HepG2 (cell line): ENCODE measurements around the gene UVSSA.

Experiments used
- POLR2A ChIP-seq, 2 experiments: IDR thresholded peaks; 2 replicates each; pipeline ENCODE4 v1.6.1; 2011; ENCODE audit warnings: low read depth in 2 of 2, low read length in 2 of 2, mild to moderate bottlenecking in 1 of 2, moderate library complexity in 1 of 2; ENCODE audit not compliant: insufficient read depth in 1 of 2
- RAD21 ChIP-seq: fragments of 450-650 bp; formaldehyde crosslinking; IDR thresholded peaks from 2 replicates; pipeline ENCODE4 v1.5.0; 2020; ENCODE audit warnings: mild to moderate bottlenecking
- TF ChIP-seq, protein P1 (sequence below): sonication (generic); formaldehyde crosslinking; IDR thresholded peaks from 2 replicates; pipeline ENCODE4 v1.8.0; 2022; ENCODE audit warnings: mild to moderate bottlenecking, missing genetic modification reagents
- TF ChIP-seq, protein P2 (sequence below): sonication (generic); formaldehyde crosslinking; IDR thresholded peaks from 2 replicates; pipeline ENCODE4 v1.5.0; 2020; ENCODE audit warnings: mild to moderate bottlenecking, missing genetic modification reagents, moderate library complexity

DNA sequence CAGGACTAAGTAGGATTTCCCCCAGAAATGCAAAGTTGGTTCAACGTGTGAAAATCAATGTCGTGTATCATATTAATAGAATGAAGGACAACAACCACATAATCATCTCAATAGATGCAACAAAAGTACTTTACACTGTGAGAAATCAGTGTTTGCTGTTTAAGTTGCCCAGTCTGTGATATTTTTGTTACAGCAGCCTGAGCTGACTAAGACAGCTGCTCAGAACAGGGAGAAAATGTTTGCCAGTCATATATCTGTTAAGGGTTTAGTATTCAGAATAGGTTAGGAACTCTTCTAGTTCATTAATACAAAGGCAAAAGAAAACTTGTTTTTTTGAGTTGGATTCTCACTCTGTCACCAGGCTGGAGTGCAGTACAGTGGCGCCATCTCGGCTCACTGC lies 44.8 kb upstream of the UVSSA start:
- TF ChIP-seq POLR2A (IDR thresholded peaks at IDR 0.05; ENCODE audit: insufficient read depth in 1 of 2, low read depth in 2 of 2, low read length in 2 of 2) (no peak), RAD21 (CRISPR knock-in tag) (no peak)
- TF ChIP-seq, protein P1, sequence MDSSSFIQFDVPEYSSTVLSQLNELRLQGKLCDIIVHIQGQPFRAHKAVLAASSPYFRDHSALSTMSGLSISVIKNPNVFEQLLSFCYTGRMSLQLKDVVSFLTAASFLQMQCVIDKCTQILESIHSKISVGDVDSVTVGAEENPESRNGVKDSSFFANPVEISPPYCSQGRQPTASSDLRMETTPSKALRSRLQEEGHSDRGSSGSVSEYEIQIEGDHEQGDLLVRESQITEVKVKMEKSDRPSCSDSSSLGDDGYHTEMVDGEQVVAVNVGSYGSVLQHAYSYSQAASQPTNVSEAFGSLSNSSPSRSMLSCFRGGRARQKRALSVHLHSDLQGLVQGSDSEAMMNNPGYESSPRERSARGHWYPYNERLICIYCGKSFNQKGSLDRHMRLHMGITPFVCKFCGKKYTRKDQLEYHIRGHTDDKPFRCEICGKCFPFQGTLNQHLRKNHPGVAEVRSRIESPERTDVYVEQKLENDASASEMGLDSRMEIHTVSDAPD (CRISPR knock-in tag): no peak
- TF ChIP-seq, protein P2, sequence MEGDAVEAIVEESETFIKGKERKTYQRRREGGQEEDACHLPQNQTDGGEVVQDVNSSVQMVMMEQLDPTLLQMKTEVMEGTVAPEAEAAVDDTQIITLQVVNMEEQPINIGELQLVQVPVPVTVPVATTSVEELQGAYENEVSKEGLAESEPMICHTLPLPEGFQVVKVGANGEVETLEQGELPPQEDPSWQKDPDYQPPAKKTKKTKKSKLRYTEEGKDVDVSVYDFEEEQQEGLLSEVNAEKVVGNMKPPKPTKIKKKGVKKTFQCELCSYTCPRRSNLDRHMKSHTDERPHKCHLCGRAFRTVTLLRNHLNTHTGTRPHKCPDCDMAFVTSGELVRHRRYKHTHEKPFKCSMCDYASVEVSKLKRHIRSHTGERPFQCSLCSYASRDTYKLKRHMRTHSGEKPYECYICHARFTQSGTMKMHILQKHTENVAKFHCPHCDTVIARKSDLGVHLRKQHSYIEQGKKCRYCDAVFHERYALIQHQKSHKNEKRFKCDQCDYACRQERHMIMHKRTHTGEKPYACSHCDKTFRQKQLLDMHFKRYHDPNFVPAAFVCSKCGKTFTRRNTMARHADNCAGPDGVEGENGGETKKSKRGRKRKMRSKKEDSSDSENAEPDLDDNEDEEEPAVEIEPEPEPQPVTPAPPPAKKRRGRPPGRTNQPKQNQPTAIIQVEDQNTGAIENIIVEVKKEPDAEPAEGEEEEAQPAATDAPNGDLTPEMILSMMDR (CRISPR knock-in tag): no peak
